GM19468 (cell line): ENCODE results near the gene PRCD.
"Not testable (repeated sequence)": the region's sequence is repeated elsewhere in the genome, so short reads cannot be mapped to it uniquely, and the experiment has no call there.

ENCODE experiments used
- ATAC-seq: cut with Tn5 transposase; IDR thresholded peaks from one replicate; pipeline ENCODE4 v1.9.1; 2021; ENCODE audit warnings: mild to moderate bottlenecking, moderate library complexity, moderate number of reproducible peaks; ENCODE audit not compliant: unreplicated experiment; ENCODE audit errors: extremely low read depth

PRCD gene

GRCh38 chr17:76549539-76549938 lies 9.7 kb downstream of the PRCD start:
- no peak for ATAC-seq

GRCh38 chr17:76550712-76551615 lies 11.1 kb downstream of the PRCD start:
- ATAC-seq = no peak

GRCh38 chr17:76551685-76552084 lies 11.8 kb downstream of the PRCD start:
- ATAC-seq = no peak

GRCh38 chr17:76553178-76553908 lies 13.5 kb downstream of the PRCD start:
- ATAC-seq = no peak

GRCh38 chr17:76554131-76554530 lies 14.3 kb downstream of the PRCD start:
- ATAC-seq = no peak

- no peak for ATAC-seq
These were observed 17.0 kb downstream of the PRCD start for GRCh38 chr17:76556765-76557367.

GRCh38 chr17:76557368-76558197 lies 17.7 kb downstream of the PRCD start:
- peak; percentile 38 for ATAC-seq

GRCh38 chr17:76558198-76559095 lies 18.6 kb downstream of the PRCD start:
- ATAC-seq = no peak

- not testable (repeated sequence) for ATAC-seq
These were observed 19.6 kb downstream of the PRCD start for GRCh38 chr17:76559460-76559859.

GRCh38 chr17:76560036-76560876 lies 20.4 kb downstream of the PRCD start:
- no peak for ATAC-seq

- no peak for ATAC-seq
These were observed 21.0 kb downstream of the PRCD start for GRCh38 chr17:76560877-76561221.

- ATAC-seq = no peak
These were observed 21.5 kb downstream of the PRCD start for GRCh38 chr17:76561332-76561731.

- ATAC-seq = no peak
These were observed 22.0 kb downstream of the PRCD start for GRCh38 chr17:76561799-76562268.

- ATAC-seq = no peak
These were observed 22.9 kb downstream of the PRCD start for GRCh38 chr17:76562734-76563148.

GRCh38 chr17:76563359-76563758 lies 23.5 kb downstream of the PRCD start:
- not testable (repeated sequence) for ATAC-seq

GRCh38 chr17:76564991-76565727 lies 25.3 kb downstream of the PRCD start:
- not testable (repeated sequence) for ATAC-seq
